Osteocyte (in vitro differentiated cells): ENCODE data around the gene MRAS. TPM values are rescaled to one million over a fixed set of nuclear protein-coding genes. Genes with fewer than 3 reads are reported as not detected.
A peak's percentile ranks its signal among the peaks of the same experiment; 100 is the strongest.

Experiments
- DNase-seq: peaks from one replicate; pipeline ENCODE4 v3.0.0; 2021; ENCODE audit warnings: mixed read lengths; ENCODE audit not compliant: unreplicated experiment; ENCODE audit errors: extremely low spot score
- H3K27ac Mint-ChIP-seq: one replicate; pipeline ENCODE4 v1.8.0; 2021; ENCODE audit warnings: mild to moderate bottlenecking, mixed read lengths; ENCODE audit not compliant: unreplicated experiment
- H3K27me3 Mint-ChIP-seq: one replicate; pipeline ENCODE4 v1.8.0; 2021; ENCODE audit warnings: mixed read lengths; ENCODE audit not compliant: unreplicated experiment
- H3K36me3 Mint-ChIP-seq: one replicate; pipeline ENCODE4 v1.8.0; 2021; ENCODE audit warnings: mixed read lengths; ENCODE audit not compliant: unreplicated experiment
- H3K4me1 Mint-ChIP-seq: one replicate; pipeline ENCODE4 v1.8.0; 2021; ENCODE audit warnings: mixed read lengths; ENCODE audit not compliant: unreplicated experiment
- H3K4me3 Mint-ChIP-seq: one replicate; pipeline ENCODE4 v1.8.0; 2021; ENCODE audit warnings: mild to moderate bottlenecking, moderate library complexity, mixed read lengths; ENCODE audit not compliant: unreplicated experiment
- H3K9me3 Mint-ChIP-seq: one replicate; pipeline ENCODE4 v1.8.0; 2021; ENCODE audit warnings: mixed read lengths; ENCODE audit not compliant: unreplicated experiment
- total RNA-seq: library from RNA; stranded (reverse); gene quantifications from 2 replicates; pipeline ENCODE4 v1.2.1, GENCODE V29; 2021
- TF ChIP-seq, protein P1 (sequence below): fragments of 200-600 bp; sonication (generic); IDR thresholded peaks from 2 replicates; pipeline ENCODE4 v1.5.0; 2021; ENCODE audit warnings: antibody characterized with exemption, mild to moderate bottlenecking, moderate library complexity

The MRAS gene
- total RNA-seq, 1 donor from 2014 or later = 25.5 TPM

DNA sequence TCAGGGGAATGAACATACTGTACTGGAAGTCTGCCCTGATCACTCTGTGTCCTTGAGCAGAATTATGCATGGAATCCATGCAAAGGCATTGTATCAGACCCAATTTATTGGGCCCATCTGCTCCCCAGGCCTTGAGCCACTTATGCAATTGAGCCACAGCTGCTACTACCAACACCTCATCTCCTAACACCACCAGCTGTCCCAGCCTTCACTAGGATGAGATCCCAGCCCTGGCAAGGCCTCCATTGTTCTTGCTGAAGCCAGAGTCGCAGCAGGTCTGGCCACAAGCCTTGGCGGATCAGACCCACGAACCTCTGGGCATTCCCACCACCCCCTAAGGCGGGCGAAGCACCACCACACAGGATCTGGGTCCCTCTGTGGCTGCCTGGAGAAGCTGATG lies 9.6 kb upstream of the MRAS start:
- H3K4me1 Mint-ChIP-seq = no peaks in the 10 kb centered on the region
- no peak for DNase-seq
- no peak overlapping the region for H3K4me3 Mint-ChIP-seq
- H3K27ac Mint-ChIP-seq = no peak overlapping the region
- H3K27me3 Mint-ChIP-seq = peaks cover 44% of the 10 kb centered on the region
- TF ChIP-seq, protein P1, sequence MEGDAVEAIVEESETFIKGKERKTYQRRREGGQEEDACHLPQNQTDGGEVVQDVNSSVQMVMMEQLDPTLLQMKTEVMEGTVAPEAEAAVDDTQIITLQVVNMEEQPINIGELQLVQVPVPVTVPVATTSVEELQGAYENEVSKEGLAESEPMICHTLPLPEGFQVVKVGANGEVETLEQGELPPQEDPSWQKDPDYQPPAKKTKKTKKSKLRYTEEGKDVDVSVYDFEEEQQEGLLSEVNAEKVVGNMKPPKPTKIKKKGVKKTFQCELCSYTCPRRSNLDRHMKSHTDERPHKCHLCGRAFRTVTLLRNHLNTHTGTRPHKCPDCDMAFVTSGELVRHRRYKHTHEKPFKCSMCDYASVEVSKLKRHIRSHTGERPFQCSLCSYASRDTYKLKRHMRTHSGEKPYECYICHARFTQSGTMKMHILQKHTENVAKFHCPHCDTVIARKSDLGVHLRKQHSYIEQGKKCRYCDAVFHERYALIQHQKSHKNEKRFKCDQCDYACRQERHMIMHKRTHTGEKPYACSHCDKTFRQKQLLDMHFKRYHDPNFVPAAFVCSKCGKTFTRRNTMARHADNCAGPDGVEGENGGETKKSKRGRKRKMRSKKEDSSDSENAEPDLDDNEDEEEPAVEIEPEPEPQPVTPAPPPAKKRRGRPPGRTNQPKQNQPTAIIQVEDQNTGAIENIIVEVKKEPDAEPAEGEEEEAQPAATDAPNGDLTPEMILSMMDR = no peak
- H3K9me3 Mint-ChIP-seq = no peaks in the 10 kb centered on the region
- H3K36me3 Mint-ChIP-seq = no peaks in the 10 kb centered on the region

DNA sequence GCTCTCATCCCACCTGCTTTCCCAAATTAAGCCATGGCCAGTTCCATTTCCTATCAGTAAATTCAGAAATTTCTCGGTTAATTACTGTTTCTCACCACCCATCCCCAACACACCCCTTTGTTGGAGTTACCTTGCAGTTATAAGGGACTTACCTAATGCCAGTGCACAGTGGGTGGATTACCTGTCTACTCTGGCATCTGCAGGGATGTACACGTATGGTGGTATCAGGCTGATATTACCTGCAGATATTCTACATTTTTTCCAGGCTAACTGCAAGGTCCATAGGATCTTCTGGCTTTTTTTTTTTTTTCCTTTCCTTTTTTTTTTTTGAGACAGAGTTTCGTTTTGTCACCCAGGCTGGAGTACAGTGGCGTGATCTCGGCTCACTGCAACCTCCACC lies 7.9 kb upstream of the MRAS start:
- H3K4me1 Mint-ChIP-seq = no peaks in the 10 kb centered on the region
- H3K9me3 Mint-ChIP-seq = no peaks in the 10 kb centered on the region
- no peaks in the 10 kb centered on the region for H3K36me3 Mint-ChIP-seq
- H3K27ac Mint-ChIP-seq = no peak overlapping the region
- TF ChIP-seq, protein P1 = no peak
- no peak overlapping the region for H3K4me3 Mint-ChIP-seq
- H3K27me3 Mint-ChIP-seq = peaks cover 27% of the 10 kb centered on the region
- no peak for DNase-seq

DNA sequence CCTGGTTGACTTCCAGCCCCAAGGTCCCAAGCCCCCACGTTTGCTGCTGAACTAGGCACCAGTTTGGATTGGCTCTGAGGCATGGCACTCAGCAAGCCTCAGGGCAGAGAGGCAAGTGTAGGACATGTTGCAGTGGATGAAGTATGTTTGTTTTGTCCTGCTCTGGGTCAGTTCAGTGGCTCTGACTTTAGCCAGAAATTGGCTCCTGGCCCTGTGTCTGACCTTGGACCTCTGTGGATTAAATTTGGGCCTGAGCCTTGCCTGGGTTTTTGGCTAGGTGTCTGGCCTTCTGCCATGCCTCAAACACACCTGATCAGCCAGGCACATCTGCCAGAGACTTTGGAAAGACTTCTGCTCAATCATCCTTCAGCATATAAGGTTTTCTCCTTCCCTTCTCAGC lies 3.6 kb upstream of the MRAS start:
- Mint-ChIP-seq H3K4me3 (no peak overlapping the region), H3K36me3 (no peaks in the 10 kb centered on the region), H3K27me3 (peaks cover 3% of the 10 kb centered on the region), H3K27ac (no peak overlapping the region), H3K4me1 (peaks cover 15% of the 10 kb centered on the region), H3K9me3 (no peaks in the 10 kb centered on the region)
- TF ChIP-seq, protein P1 = no peak
- no peak for DNase-seq

DNA sequence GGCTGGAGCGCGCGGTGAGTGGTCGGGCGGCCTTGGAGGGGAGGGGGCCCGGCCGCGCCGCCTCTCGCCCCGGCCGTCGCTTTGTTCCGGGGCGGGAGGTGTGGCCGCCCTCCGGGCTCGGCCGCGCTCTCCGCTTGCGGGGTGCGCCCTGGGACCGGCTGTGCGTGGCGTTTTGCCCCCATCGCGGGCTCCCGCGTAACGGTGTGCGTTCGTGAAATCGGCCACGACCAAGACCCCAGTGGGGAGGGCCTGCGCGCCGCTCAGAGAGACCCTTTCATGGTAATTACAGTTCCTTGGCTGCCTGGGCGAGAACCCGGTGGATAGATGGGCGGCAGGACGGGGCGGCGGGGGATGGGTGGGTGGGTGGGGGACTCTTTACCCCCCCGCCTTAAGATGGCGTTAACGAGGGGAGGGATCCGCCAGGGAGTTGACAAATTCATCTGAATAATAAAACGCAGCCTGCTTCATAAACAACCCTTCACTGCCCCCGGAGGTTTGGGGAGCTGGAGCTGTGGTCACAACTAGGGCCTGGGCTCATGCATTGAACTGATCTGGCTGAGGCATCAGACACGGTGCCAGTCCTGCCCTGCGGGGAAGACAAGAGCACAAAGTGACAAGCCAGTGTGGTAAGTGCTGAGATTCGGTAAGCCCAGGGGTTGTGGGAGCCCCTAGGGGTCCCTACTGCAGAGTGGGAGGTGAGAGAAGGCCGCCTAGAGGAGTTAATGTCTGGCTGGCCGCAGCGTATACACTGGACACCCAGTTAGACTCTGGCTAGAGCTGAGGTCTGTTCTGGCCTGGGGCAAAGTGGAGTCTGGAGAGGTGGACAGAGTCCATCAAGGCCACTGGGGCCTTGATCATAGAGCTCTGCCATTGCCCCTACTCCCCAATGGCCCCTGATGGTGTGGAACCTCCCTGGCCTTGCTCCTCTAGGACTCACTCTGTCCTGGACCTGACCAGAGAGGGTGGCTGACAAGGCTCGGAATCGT lies 668 bp downstream of the MRAS start:
- no peaks in the 10 kb centered on the region for H3K9me3 Mint-ChIP-seq
- H3K27me3 Mint-ChIP-seq = no peaks in the 10 kb centered on the region
- peaks cover 35% of the 10 kb centered on the region for H3K4me1 Mint-ChIP-seq
- DNase-seq = no peak
- H3K36me3 Mint-ChIP-seq = no peaks in the 10 kb centered on the region
- peak overlapping the region; percentile 58 for H3K27ac Mint-ChIP-seq
- H3K4me3 Mint-ChIP-seq = peak overlapping the region; percentile 75
- TF ChIP-seq, protein P1 = no peak

DNA sequence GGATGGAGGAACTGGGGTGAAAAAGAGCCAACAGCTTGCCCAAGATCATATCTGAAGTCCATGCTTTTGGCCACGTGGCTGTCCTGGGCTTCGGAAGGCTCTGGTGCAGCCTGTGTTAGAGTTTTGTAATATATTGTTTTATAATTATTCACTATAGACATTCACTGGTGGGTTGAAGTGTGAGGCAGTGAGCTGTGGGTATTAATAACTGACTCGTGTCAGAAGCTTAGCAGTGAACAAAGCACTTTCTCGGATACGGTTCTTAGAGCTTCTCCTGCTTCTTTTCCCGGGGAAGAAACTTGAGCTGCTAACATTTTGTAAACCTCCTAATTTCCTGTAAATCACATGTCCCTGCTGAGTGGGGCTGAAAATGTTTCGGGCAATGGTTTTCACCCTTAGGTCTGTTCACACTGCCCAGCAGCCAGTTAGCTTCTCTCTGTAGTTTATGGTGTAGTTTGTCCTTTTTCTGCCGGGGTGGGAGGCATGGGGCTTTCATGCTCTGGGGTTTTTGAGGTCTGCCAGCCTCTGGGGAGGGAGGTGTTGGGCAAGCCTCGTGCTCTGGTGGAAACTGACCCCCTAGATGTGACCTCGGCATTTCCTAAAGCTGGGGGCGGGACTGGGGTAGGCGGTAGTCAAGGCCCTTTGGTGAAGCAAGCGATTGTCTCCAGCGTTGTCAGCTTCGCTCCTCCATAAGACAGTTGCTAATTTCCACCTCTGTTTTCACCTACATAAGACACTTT lies 1.7 kb downstream of the MRAS start:
- Mint-ChIP-seq H3K27ac (peak overlapping the region; percentile 58), H3K4me3 (peak overlapping the region; percentile 75), H3K27me3 (no peaks in the 10 kb centered on the region), H3K36me3 (no peaks in the 10 kb centered on the region), H3K4me1 (peaks cover 35% of the 10 kb centered on the region), H3K9me3 (no peaks in the 10 kb centered on the region)
- no peak for DNase-seq
- TF ChIP-seq, protein P1 = no peak
